ENCODE results near the gene SVIL. TPM values are rescaled to one million over a fixed set of nuclear protein-coding genes. Genes with fewer than 3 reads are reported as not detected.

The SVIL gene
- total and polyA plus RNA-seq, 2 of the 13 experiments (the other 11 are each of a cell fraction or from before 2014, with no cell fraction given) = 3.9 to 12.1 TPM

GRCh38 chr10:29535012-29535777 lies 99.6 kb downstream of the SVIL start (continued):
- peak; percentile 58; the same call in 1 of the 2 replicates for TF ChIP-seq PAXIP1 (CRISPR knock-in tag; conservative IDR thresholded peaks at IDR 0.05)
- no peak for TF ChIP-seq SRSF1 (optimal IDR thresholded peaks at IDR 0.05; ENCODE audit: low read depth, low read length)
- 0 out of 2 replicates have a peak, but pooled peaks have one; percentile 49 for TF ChIP-seq KLF9 (CRISPR knock-in tag; IDR thresholded peaks at IDR 0.05; ENCODE audit: low read depth)
- TF ChIP-seq ASH2L (IDR thresholded peaks at IDR 0.05; ENCODE audit: insufficient read length, low read depth, low read length) = peak; percentile 19
- TF ChIP-seq ZNF574 (CRISPR knock-in tag; IDR thresholded peaks at IDR 0.05) = peak; percentile 91
- peak; percentile 60; the same call in 1 of the 2 replicates for TF ChIP-seq HNF1A (IDR thresholded peaks at IDR 0.05; ENCODE audit: low read depth)
- peak; percentile 82; the same call in 1 of the 2 replicates for TF ChIP-seq HNF1A (CRISPR knock-in tag; IDR thresholded peaks at IDR 0.05; ENCODE audit: borderline replicate concordance)
- no peak for TF ChIP-seq ZNF512B (CRISPR knock-in tag; IDR thresholded peaks at IDR 0.05; ENCODE audit: borderline replicate concordance)
- TF ChIP-seq THRA (CRISPR knock-in tag; IDR thresholded peaks at IDR 0.05; ENCODE audit: borderline replicate concordance) = peak; percentile 78; the same call in 1 of the 2 replicates
- no peak for TF ChIP-seq NFRKB (IDR thresholded peaks at IDR 0.05)
- no peak for TF ChIP-seq ZNF274 (CRISPR knock-in tag; IDR thresholded peaks at IDR 0.05)
- TF ChIP-seq ELF1 (CRISPR knock-in tag; IDR thresholded peaks at IDR 0.05) = 0 out of 2 replicates have a peak, but pooled peaks have one; percentile 22
